Caco-2 (cell line): ENCODE data around the gene CAMKMT. TPM values are rescaled to one million over a fixed set of nuclear protein-coding genes. Genes with fewer than 3 reads are reported as not detected.

Source experiments
- BruUV-seq: library from RNA; stranded (reverse); fragments of 400-500 nt; replicated peaks from 2 replicates; lab custom pipeline; 2021; lab: Mats Ljungman, UMichigan
- CTCF ChIA-PET: fragments of 300-600 bp; sonication (Branson Sonifier 250); formaldehyde crosslinking; loops from one replicate; lab custom pipeline; 2022; ENCODE audit warnings: antibody characterized with exemption; lab: Charles Lee
- POLR2A ChIA-PET: fragments of 300-600 bp; sonication (Branson Sonifier 250); formaldehyde crosslinking; loops from one replicate; lab custom pipeline; 2022; ENCODE audit warnings: antibody characterized with exemption; lab: Charles Lee
- DNase-seq, 2 experiments: peaks; one replicate each; pipeline versions ENCODE4 v3.0.0 to v3.0.0-alpha.2; 2020 to 2022
- H3K27me3 ChIP-seq: replicated peaks from 2 replicates; pipeline ENCODE4 v1.6.0; 2011; ENCODE audit warnings: low read length; ENCODE audit not compliant: control insufficient read depth, insufficient read depth
- H3K36me3 ChIP-seq: 2 replicates; pipeline ENCODE4 v1.5.1; 2011; ENCODE audit warnings: low read length; ENCODE audit not compliant: control insufficient read depth, insufficient read depth
- H3K4me1 ChIP-seq: fragments of 250-450 bp; sonication (Bioruptor Pico); 2 replicates; pipeline ENCODE4 v1.5.1; 2020; ENCODE audit warnings: mild to moderate bottlenecking
- H3K4me3 ChIP-seq: 2 replicates; pipeline ENCODE4 v1.5.1; 2011; ENCODE audit warnings: low read depth, mild to moderate bottlenecking, control low read depth, low read length
- H3K9me3 ChIP-seq: fragments of 250-450 bp; sonication (Bioruptor Pico); 2 replicates; pipeline ENCODE4 v1.5.1; 2020; ENCODE audit warnings: mild to moderate bottlenecking, moderate library complexity
- H3K27ac Mint-ChIP-seq: one replicate; pipeline ENCODE4 v1.8.0; 2022; ENCODE audit warnings: mixed read lengths; ENCODE audit not compliant: unreplicated experiment
- H3K27me3 Mint-ChIP-seq: one replicate; pipeline ENCODE4 v1.8.0; 2022; ENCODE audit warnings: mixed read lengths; ENCODE audit not compliant: insufficient read depth, unreplicated experiment
- H3K36me3 Mint-ChIP-seq: one replicate; pipeline ENCODE4 v1.8.0; 2022; ENCODE audit warnings: mild to moderate bottlenecking, mixed read lengths; ENCODE audit not compliant: insufficient read depth, unreplicated experiment
- H3K4me1 Mint-ChIP-seq: one replicate; pipeline ENCODE4 v1.8.0; 2022; ENCODE audit warnings: low read depth, mixed read lengths; ENCODE audit not compliant: unreplicated experiment
- H3K4me3 Mint-ChIP-seq: one replicate; pipeline ENCODE4 v1.8.0; 2022; ENCODE audit warnings: mild to moderate bottlenecking, moderate library complexity, mixed read lengths; ENCODE audit not compliant: unreplicated experiment
- H3K9me3 Mint-ChIP-seq: one replicate; pipeline ENCODE4 v1.8.0; 2022; ENCODE audit warnings: mixed read lengths; ENCODE audit not compliant: unreplicated experiment
- intact Hi-C: fragments of 100-400 bp; cut with micrococcal nuclease; formaldehyde crosslinking; loops from one replicate; pipeline ENCODE4 v1.10.0; 2022; ENCODE audit not compliant: unreplicated experiment
- total RNA-seq: library from RNA; stranded (reverse); gene quantifications from 2 replicates; pipeline ENCODE4 v1.2.3, GENCODE V29; 2022
- TF ChIP-seq, protein P1 (sequence below), 2 experiments: fragments of 200-600 bp in 1 of 2; IDR thresholded peaks; 1 replicate in 1 of 2; 2 replicates in 1 of 2; pipeline versions ENCODE4 v1.5.1 to v1.8.0; 2011 to 2022; ENCODE audit warnings: antibody characterized with exemption in 1 of 2, control low read depth in 1 of 2, inconsistent platforms in 1 of 2, low read depth in 1 of 2, low read length in 1 of 2, mild to moderate bottlenecking in 1 of 2, moderate library complexity in 1 of 2; ENCODE audit not compliant: insufficient read depth in 1 of 2, severe bottlenecking in 1 of 2, unreplicated experiment in 1 of 2

The CAMKMT gene
- total RNA-seq, 1 experiment from 2014 or later = 25.2 TPM

DNA sequence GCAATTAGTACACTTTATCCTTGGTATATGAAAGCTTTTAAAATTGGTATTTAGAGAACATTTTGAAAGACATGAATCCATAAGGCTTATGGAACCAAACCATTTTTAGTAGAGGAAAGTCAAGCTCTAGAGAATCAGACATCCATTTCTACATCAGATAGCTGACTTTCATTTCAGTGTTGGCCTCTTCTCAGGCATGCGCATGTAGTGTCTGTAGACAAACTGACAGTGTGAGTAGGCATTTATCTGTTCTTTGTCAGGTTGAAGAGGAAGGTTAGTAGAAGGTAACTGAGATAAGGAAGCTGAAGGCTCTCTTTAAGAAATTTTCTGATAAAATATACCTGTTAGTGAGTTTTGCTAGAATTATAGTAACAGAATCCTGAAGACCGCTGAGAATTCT, 357.8 kb downstream of the CAMKMT start:
- H3K4me3 Mint-ChIP-seq = no peak overlapping the region
- H3K4me1 Mint-ChIP-seq = peaks cover 6% of the 10 kb centered on the region
- H3K27me3 Mint-ChIP-seq = no peaks in the 10 kb centered on the region
- POLR2A ChIA-PET = no interaction called here
- H3K9me3 Mint-ChIP-seq = no peaks in the 10 kb centered on the region
- Histone ChIP-seq H3K4me3 (no peak overlapping the region), H3K9me3 (no peaks in the 10 kb centered on the region), H3K4me1 (no peaks in the 10 kb centered on the region), H3K36me3 (no peaks in the 10 kb centered on the region), H3K27me3 (no peaks in the 10 kb centered on the region)
- no peak overlapping the region for H3K27ac Mint-ChIP-seq
- TF ChIP-seq, protein P1, sequence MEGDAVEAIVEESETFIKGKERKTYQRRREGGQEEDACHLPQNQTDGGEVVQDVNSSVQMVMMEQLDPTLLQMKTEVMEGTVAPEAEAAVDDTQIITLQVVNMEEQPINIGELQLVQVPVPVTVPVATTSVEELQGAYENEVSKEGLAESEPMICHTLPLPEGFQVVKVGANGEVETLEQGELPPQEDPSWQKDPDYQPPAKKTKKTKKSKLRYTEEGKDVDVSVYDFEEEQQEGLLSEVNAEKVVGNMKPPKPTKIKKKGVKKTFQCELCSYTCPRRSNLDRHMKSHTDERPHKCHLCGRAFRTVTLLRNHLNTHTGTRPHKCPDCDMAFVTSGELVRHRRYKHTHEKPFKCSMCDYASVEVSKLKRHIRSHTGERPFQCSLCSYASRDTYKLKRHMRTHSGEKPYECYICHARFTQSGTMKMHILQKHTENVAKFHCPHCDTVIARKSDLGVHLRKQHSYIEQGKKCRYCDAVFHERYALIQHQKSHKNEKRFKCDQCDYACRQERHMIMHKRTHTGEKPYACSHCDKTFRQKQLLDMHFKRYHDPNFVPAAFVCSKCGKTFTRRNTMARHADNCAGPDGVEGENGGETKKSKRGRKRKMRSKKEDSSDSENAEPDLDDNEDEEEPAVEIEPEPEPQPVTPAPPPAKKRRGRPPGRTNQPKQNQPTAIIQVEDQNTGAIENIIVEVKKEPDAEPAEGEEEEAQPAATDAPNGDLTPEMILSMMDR (IDR thresholded peaks at IDR 0.05; ENCODE audit: insufficient read depth in 1 of 2, low read depth in 1 of 2, low read length in 1 of 2, severe bottlenecking in 1 of 2, unreplicated experiment in 1 of 2) = no peak
- DNase-seq = no peak
- BruUV-seq = no TSS peak
- intact Hi-C loops = loop anchor here (5.0 to 10.0 kb wide), 3 partner anchors 155 to 475 kb away; no protein-coding TSS in a partner anchor
- no peaks in the 10 kb centered on the region for H3K36me3 Mint-ChIP-seq
- CTCF ChIA-PET = no interaction called here

DNA sequence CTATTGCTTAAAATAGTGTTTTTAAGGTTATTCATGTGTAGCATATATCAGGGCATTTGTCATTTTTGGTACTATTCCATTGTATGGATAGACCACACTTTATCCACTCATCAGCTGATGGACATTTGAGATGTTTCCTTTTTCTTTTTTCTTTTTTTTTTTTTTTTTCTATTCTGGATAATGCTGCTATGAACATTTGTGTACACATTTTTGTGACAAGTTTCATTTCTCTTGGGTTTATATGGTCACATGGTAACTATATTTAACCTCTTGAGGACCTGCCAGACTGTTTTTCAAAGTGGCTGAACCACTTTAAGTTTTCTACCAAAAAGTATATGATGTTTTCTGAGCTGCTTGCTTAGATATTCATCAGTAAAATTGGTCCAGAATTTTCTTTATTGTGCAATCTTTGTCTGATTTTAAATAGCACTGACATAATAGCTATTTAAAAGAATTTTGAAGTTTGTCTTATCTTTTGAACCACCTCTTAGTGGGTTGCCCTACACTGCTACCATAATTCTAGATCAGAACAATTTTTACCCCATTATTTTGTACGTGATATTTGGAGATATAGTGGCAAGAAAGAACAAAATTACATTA, 360.4 kb downstream of the CAMKMT start:
- no TSS peak for BruUV-seq
- Histone ChIP-seq H3K36me3 (no peaks in the 10 kb centered on the region), H3K9me3 (no peaks in the 10 kb centered on the region), H3K27me3 (no peaks in the 10 kb centered on the region), H3K4me1 (no peaks in the 10 kb centered on the region), H3K4me3 (no peak overlapping the region)
- H3K27me3 Mint-ChIP-seq = no peaks in the 10 kb centered on the region
- ChIA-PET CTCF (interaction anchor here (0.7 kb wide), 1 partner anchor 242 kb away, joined by 3 read pairs; no protein-coding TSS in a partner anchor), POLR2A (no interaction called here)
- intact Hi-C loops = no loop called here
- TF ChIP-seq, protein P1 (IDR thresholded peaks at IDR 0.05; ENCODE audit: insufficient read depth in 1 of 2, low read depth in 1 of 2, low read length in 1 of 2, severe bottlenecking in 1 of 2, unreplicated experiment in 1 of 2) = no peak
- no peak for DNase-seq
- no peak overlapping the region for H3K27ac Mint-ChIP-seq
- peaks cover 6% of the 10 kb centered on the region for H3K4me1 Mint-ChIP-seq
- H3K36me3 Mint-ChIP-seq = no peaks in the 10 kb centered on the region
- no peak overlapping the region for H3K4me3 Mint-ChIP-seq
- H3K9me3 Mint-ChIP-seq = no peaks in the 10 kb centered on the region

DNA sequence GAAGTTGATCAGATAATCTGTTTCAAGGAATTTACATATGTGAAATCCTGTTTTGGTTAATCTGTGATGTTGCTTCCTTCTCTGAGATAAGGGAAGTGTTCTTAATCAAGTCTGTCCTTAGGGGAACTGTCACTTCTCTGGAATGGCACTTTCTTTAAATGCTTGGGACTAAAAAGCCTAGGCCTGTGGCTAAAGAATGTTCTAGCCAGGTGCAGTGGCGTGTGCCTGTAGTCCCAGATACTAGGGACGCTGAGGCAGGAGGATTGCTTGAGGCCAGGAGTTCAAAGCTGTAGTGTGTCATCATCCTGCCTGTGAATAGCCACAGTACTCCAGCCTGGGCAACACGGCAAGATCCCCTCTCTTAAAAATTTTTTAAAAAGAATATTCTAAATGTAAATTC, 362.2 kb downstream of the CAMKMT start:
- Histone ChIP-seq H3K4me3 (no peak overlapping the region), H3K36me3 (no peaks in the 10 kb centered on the region), H3K4me1 (no peaks in the 10 kb centered on the region), H3K27me3 (no peaks in the 10 kb centered on the region), H3K9me3 (no peaks in the 10 kb centered on the region)
- CTCF ChIA-PET = no interaction called here
- Mint-ChIP-seq H3K27ac (no peak overlapping the region), H3K4me1 (peaks cover 10% of the 10 kb centered on the region), H3K27me3 (no peaks in the 10 kb centered on the region), H3K36me3 (no peaks in the 10 kb centered on the region), H3K4me3 (no peak overlapping the region), H3K9me3 (peaks cover 5% of the 10 kb centered on the region)
- intact Hi-C loops = no loop called here
- TF ChIP-seq, protein P1 (IDR thresholded peaks at IDR 0.05; ENCODE audit: insufficient read depth in 1 of 2, low read depth in 1 of 2, low read length in 1 of 2, severe bottlenecking in 1 of 2, unreplicated experiment in 1 of 2) = no peak
- DNase-seq = no peak
- BruUV-seq = no TSS peak
- POLR2A ChIA-PET = no interaction called here
